ENCODE results near the gene SAP30L. TPM values are rescaled to one million over a fixed set of nuclear protein-coding genes. Genes with fewer than 3 reads are reported as not detected.
A peak's percentile ranks its signal among the peaks of the same experiment; 100 is the strongest.

SAP30L gene
- total RNA-seq, 1 experiment from 2014 or later, result 32.5 TPM

DNA sequence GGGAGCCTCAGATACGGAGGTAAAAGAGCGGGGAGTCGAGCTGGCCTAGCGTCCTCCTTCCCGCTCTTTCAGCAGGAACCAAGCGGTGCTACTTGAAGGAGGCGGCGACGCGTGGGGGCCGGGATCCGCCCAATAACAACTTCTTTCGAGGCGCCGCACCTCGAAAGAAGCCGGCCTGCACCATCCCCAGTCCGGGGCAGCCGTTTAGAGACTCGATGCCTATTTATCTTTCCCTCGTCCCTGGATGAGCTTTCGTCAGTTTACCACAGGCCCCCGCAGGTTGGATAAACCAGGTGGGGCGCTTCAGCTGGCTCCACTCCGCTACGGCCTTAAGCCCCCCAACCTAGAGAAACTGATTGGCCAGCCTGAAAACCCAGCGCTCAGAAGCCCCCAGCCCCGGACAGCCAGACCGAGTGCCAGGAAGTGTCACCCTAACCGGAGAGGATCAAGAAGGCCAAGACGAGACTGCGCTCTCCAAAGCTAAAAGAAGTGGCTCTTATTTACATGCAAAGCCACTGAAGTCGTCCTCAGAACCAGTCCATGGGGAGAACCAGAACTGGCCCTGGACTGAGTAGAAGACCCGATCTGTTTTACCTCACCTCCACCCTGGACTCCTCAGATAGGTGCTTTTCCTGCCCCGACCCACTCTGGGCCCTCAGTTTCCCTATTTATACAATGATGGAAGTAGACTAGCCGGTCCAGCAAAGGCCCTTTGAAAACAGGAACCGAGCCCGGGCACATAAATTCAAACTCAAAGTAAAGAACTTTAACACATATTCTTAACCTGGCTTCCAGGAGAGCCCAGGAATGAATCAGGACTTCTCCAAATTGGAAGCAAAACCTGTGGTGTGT, 30.8 kb downstream of the SAP30L start:
- Mint-ChIP-seq H3K27ac (ENCODE audit: unreplicated experiment) (no peak overlapping the region), H3K9me3 (ENCODE audit: unreplicated experiment) (no peaks in the 10 kb centered on the region), H3K27me3 (ENCODE audit: insufficient read depth, unreplicated experiment) (peaks cover 12% of the 10 kb centered on the region), H3K4me1 (ENCODE audit: low read depth, unreplicated experiment) (peaks cover 5% of the 10 kb centered on the region), H3K4me3 (ENCODE audit: unreplicated experiment) (peak overlapping the region; percentile 54), H3K36me3 (ENCODE audit: insufficient read depth, unreplicated experiment) (peaks cover 20% of the 10 kb centered on the region)
- BruUV-seq (replicated peaks), result no TSS peak
- Histone ChIP-seq H3K4me3 (ENCODE audit: low read depth, low read length) (no peak overlapping the region; the same call in 1 of the 2 replicates), H3K9me3 (no peaks in the 10 kb centered on the region), H3K36me3 (ENCODE audit: control insufficient read depth, insufficient read depth, low read length) (no peaks in the 10 kb centered on the region), H3K27me3 (replicated peaks; ENCODE audit: control insufficient read depth, insufficient read depth, low read length) (no peaks in the 10 kb centered on the region; the same call in 1 of the 2 replicates), H3K4me1 (no peaks in the 10 kb centered on the region)
- intact Hi-C loops (cut with micrococcal nuclease; ENCODE audit: unreplicated experiment), result no loop called here
- DNase-seq, result no peak
- TF ChIP-seq, protein P1, sequence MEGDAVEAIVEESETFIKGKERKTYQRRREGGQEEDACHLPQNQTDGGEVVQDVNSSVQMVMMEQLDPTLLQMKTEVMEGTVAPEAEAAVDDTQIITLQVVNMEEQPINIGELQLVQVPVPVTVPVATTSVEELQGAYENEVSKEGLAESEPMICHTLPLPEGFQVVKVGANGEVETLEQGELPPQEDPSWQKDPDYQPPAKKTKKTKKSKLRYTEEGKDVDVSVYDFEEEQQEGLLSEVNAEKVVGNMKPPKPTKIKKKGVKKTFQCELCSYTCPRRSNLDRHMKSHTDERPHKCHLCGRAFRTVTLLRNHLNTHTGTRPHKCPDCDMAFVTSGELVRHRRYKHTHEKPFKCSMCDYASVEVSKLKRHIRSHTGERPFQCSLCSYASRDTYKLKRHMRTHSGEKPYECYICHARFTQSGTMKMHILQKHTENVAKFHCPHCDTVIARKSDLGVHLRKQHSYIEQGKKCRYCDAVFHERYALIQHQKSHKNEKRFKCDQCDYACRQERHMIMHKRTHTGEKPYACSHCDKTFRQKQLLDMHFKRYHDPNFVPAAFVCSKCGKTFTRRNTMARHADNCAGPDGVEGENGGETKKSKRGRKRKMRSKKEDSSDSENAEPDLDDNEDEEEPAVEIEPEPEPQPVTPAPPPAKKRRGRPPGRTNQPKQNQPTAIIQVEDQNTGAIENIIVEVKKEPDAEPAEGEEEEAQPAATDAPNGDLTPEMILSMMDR (IDR thresholded peaks at IDR 0.05; ENCODE audit: insufficient read depth in 1 of 2, low read depth in 1 of 2, low read length in 1 of 2, severe bottlenecking in 1 of 2, unreplicated experiment in 1 of 2), result no peak
- ChIA-PET POLR2A (no interaction called here), CTCF (no interaction called here)

- Histone ChIP-seq H3K36me3 (ENCODE audit: control insufficient read depth, insufficient read depth, low read length) (no peaks in the 10 kb centered on the region), H3K27me3 (replicated peaks; ENCODE audit: control insufficient read depth, insufficient read depth, low read length) (peaks cover 2% of the 10 kb centered on the region; the same call in 1 of the 2 replicates), H3K9me3 (no peaks in the 10 kb centered on the region), H3K4me3 (ENCODE audit: low read depth, low read length) (no peak overlapping the region), H3K4me1 (peaks cover 5% of the 10 kb centered on the region)
- Mint-ChIP-seq H3K36me3 (ENCODE audit: insufficient read depth, unreplicated experiment) (peaks cover 20% of the 10 kb centered on the region), H3K4me3 (ENCODE audit: unreplicated experiment) (peak overlapping the region; percentile 54), H3K27ac (ENCODE audit: unreplicated experiment) (no peak overlapping the region), H3K9me3 (ENCODE audit: unreplicated experiment) (no peaks in the 10 kb centered on the region), H3K27me3 (ENCODE audit: insufficient read depth, unreplicated experiment) (peaks cover 14% of the 10 kb centered on the region), H3K4me1 (ENCODE audit: low read depth, unreplicated experiment) (peaks cover 5% of the 10 kb centered on the region)
- TF ChIP-seq, protein P1 (IDR thresholded peaks at IDR 0.05; ENCODE audit: insufficient read depth in 1 of 2, low read depth in 1 of 2, low read length in 1 of 2, severe bottlenecking in 1 of 2, unreplicated experiment in 1 of 2), result no peak
- DNase-seq, result no peak
- intact Hi-C loops (cut with micrococcal nuclease; ENCODE audit: unreplicated experiment), result no loop called here
- ChIA-PET POLR2A (interaction anchor here (0.6 kb wide), 1 partner anchor 664 kb away, joined by 3 read pairs; no protein-coding TSS in a partner anchor), CTCF (no interaction called here)
- no TSS peak for BruUV-seq (replicated peaks)
These were observed 31.8 kb downstream of the SAP30L start for GRCh38 chr5:154477382-154478223.

GRCh38 chr5:154478224-154478565, 32.4 kb downstream of the SAP30L start, which contains the start of gene HAND1:
HAND1 (minus strand) TSS chr5:154478227; CDS start chr5:154478008, 219 bp downstream.
- Mint-ChIP-seq H3K27ac (ENCODE audit: unreplicated experiment) (no peak within 1 kb of the TSS), H3K36me3 (ENCODE audit: insufficient read depth, unreplicated experiment) (peaks cover 19% of the 10 kb centered on the region), H3K27me3 (ENCODE audit: insufficient read depth, unreplicated experiment) (peaks cover 18% of the 10 kb centered on the region), H3K4me3 (ENCODE audit: unreplicated experiment) (peak within 1 kb of the TSS; percentile 54), H3K9me3 (ENCODE audit: unreplicated experiment) (no peaks in the 10 kb centered on the region), H3K4me1 (ENCODE audit: low read depth, unreplicated experiment) (peaks cover 5% of the 10 kb centered on the region)
- POLR2A ChIA-PET, result interaction anchor here (0.6 kb wide), 1 partner anchor 664 kb away, joined by 3 read pairs; no protein-coding TSS in a partner anchor
- peaks cover 11% of the 10 kb centered on the region for H3K4me1 ChIP-seq
- BruUV-seq (replicated peaks), result no TSS peak
- H3K27me3 ChIP-seq (replicated peaks; ENCODE audit: control insufficient read depth, insufficient read depth, low read length), result peaks cover 4% of the 10 kb centered on the region
- no peaks in the 10 kb centered on the region for H3K9me3 ChIP-seq
- no peak within 1 kb of the TSS for H3K4me3 ChIP-seq (ENCODE audit: low read depth, low read length)
- TF ChIP-seq, protein P1 (IDR thresholded peaks at IDR 0.05; ENCODE audit: insufficient read depth in 1 of 2, low read depth in 1 of 2, low read length in 1 of 2, severe bottlenecking in 1 of 2, unreplicated experiment in 1 of 2), result no peak
- DNase-seq, result peak in 1 of 2 experiments; percentile 57
- intact Hi-C loops (cut with micrococcal nuclease; ENCODE audit: unreplicated experiment), result no loop called here
- CTCF ChIA-PET, result no interaction called here
- no peaks in the 10 kb centered on the region for H3K36me3 ChIP-seq (ENCODE audit: control insufficient read depth, insufficient read depth, low read length)

Measured in Caco-2 (cell line).